IPS-NIHi7 (cell line): ENCODE results near the gene ACMSD.

Experiments
- DNase-seq: peaks from one replicate; pipeline ENCODE4 v3.0.0; 2012; ENCODE audit warnings: mixed read lengths; ENCODE audit errors: extremely low spot score

ACMSD gene

GRCh38 chr2:134949981-134950708 is 111.7 kb downstream of the ACMSD start:
- no peak for DNase-seq

DNA sequence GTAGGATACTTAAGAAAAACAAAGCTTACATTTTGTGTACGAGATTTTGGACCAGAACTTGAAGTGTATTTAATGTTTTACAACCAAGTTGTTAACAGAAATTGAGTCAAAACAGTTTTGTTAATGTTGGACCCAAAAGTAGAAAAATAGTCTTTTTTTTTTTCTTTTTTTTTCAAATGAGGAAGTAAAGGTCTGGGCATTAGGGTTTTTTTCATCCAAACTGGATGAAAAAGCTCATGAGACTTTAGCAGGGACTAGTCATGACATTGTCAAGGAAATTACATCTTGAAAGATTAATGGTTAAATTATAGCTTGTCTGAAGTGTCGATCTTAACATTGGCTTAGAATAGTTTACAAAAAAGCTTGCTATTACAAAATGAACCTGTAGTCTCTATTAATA is 112.5 kb downstream of the ACMSD start:
- no peak for DNase-seq
